Activated T-cell treated with anti-CD3 and anti-CD28 coated beads, Interleukin-2, amount 50 U/mL, for 1 hour (primary cell): ENCODE results near the gene TMEM54.

ENCODE experiments used
- DNase-seq: peaks from one replicate; pipeline ENCODE4 v3.0.0-alpha.2; 2020

Gene TMEM54

GRCh38 chr1:32893198-32894018 lies 7.8 kb downstream of the TMEM54 start:
- DNase-seq, result no peak

GRCh38 chr1:32892368-32893197 lies 8.6 kb downstream of the TMEM54 start:
- DNase-seq, result peak; percentile 50

- no peak for DNase-seq
Measured at GRCh38 chr1:32891630-32892029, 9.6 kb downstream of the TMEM54 start.

- DNase-seq, result no peak
Measured at GRCh38 chr1:32891241-32891570, 10.0 kb downstream of the TMEM54 start.

- DNase-seq, result no peak
Measured at GRCh38 chr1:32890516-32891240, 10.5 kb downstream of the TMEM54 start.

- DNase-seq, result no peak
Measured at GRCh38 chr1:32889731-32890278, 11.4 kb downstream of the TMEM54 start.

- DNase-seq, result no peak
Measured at GRCh38 chr1:32888677-32889420, 12.3 kb downstream of the TMEM54 start.

- no peak for DNase-seq
Measured at GRCh38 chr1:32888134-32888533, 13.1 kb downstream of the TMEM54 start.

- no peak for DNase-seq
Measured at GRCh38 chr1:32887623-32888022, 13.6 kb downstream of the TMEM54 start.

GRCh38 chr1:32886828-32887414 lies 14.3 kb downstream of the TMEM54 start:
- DNase-seq, result no peak

- DNase-seq, result peak; percentile 42
Measured at GRCh38 chr1:32886004-32886827, 15.0 kb downstream of the TMEM54 start, which contains the start of gene HPCA. Gene HPCA, plus strand, starts transcription at chr1:32886491. Its CDS starts 2,408 bp downstream, at chr1:32888899.

GRCh38 chr1:32885676-32886003 lies 15.5 kb downstream of the TMEM54 start:
- DNase-seq, result no peak

GRCh38 chr1:32884726-32885125 lies 16.5 kb downstream of the TMEM54 start:
- DNase-seq, result no peak

- DNase-seq, result no peak
Measured at GRCh38 chr1:32884032-32884372, 17.2 kb downstream of the TMEM54 start.

GRCh38 chr1:32883338-32884031 lies 17.7 kb downstream of the TMEM54 start:
- DNase-seq, result no peak

GRCh38 chr1:32881871-32882850 lies 19.0 kb downstream of the TMEM54 start:
- DNase-seq, result no peak

GRCh38 chr1:32881291-32881690 lies 19.9 kb downstream of the TMEM54 start:
- no peak for DNase-seq

GRCh38 chr1:32878637-32879041 lies 22.6 kb downstream of the TMEM54 start:
- DNase-seq, result no peak

GRCh38 chr1:32878183-32878582 lies 23.0 kb downstream of the TMEM54 start:
- no peak for DNase-seq
